HG03342 (cell line): ENCODE data around the gene FXYD1.

Experiments used
- ATAC-seq: cut with Tn5 transposase; IDR thresholded peaks from one replicate; pipeline ENCODE4 v1.9.1; 2021; ENCODE audit warnings: mild to moderate bottlenecking, moderate library complexity; ENCODE audit not compliant: unreplicated experiment

Gene FXYD1

DNA sequence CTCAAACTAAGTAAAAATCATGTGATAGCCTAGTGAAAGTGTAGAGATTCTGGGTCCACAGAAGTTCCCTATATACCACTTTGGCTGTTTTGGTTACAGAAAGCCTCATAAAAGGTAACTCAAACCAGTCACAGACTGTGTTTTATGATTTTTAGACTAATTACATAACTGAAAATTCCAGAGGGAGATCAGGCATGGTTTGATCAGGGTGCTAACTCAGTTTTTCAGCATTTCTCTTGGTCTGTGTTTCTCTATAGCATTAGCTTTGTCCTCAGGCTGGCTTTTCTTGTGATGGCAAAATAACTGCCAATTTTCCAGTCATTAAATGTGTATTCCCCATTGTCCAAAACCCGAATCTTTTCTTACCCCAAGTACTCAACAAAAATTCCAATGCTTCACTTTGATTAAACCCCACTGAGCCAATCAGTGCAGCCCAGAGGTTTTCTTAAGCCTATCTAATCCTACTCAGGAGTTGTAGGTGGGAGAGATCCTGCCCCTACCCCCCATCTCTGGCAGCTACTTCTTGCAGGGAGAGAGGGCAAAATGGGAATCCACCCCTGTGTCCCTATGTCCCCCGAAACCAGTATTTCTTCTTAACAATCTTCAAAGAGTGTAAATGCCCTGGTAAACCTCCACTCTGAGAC lies 31.6 kb upstream of the FXYD1 start:
- no peak for ATAC-seq

DNA sequence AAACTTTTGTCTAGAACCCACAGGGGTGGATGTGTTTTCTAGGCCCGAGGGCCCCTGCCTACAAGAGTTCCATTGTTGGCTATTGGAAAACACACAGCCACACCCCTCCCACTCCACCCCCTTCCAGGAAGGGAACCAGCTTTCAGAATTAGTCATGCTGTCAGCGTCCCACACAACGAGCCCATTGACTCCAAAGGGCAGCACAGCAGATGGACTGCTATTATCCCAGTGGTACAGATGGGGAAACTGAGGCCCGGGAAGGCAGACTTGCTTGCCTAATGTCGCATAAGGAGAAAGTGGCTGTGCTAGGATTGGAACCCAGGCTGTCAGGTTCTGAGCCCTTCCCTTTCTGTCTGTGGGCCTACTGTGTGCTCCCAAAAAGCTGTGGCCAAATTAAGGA lies 31.1 kb upstream of the FXYD1 start:
- ATAC-seq = no peak

DNA sequence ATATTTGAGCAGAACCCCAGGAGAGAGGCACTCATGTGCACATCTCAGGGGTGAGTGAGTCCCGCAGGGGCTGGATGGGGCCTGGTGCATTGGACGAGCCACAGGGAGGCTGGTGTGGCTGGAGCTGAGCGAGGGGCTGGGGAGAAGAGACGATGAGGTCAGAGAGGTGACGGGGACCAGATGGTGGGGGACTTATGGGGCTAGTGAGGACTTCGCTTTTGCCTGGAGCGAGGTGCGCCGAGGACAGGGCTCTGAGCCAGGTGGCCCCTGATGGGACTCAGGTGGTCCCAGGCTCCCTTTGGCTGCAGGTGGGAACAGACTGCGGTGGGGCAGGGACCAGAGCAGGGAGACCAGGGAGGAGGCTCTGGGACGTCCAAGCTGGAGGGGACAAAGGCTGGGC lies 29.9 kb upstream of the FXYD1 start:
- ATAC-seq = no peak

DNA sequence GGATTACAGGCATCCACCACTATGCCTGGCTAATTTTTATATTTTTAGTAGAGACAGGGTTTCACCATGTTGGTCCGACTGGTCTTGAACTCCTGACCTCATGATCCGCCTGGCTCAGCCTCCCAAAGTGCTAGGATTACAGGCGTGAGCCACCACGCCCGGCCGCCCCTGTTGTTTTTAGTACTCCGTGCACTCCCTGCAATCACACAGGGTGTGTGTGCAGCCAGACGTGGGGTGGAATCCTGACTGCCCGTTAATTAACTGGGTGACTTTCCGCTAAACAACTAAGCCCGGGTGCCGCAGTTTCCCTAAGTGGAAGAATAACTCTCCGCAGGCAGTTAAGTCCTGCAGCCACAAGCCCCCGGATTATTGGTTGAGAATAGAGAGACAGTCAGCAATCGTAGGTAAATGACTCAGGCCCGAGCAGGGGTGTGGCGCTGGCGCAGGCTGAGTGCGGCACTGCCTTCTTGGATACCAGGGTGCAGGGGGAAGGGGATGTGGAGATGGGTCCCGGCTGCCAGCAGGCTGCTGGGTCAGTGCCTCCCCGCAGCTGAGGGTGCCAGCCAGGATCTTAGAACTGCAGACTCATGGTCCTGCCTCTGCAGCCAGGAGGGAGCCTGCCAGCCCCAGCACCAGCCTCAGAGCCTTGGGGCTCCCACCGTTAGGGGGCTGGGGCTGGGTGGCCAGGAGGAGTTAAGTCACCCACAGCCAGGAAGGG lies 29.1 kb upstream of the FXYD1 start:
- no peak for ATAC-seq

DNA sequence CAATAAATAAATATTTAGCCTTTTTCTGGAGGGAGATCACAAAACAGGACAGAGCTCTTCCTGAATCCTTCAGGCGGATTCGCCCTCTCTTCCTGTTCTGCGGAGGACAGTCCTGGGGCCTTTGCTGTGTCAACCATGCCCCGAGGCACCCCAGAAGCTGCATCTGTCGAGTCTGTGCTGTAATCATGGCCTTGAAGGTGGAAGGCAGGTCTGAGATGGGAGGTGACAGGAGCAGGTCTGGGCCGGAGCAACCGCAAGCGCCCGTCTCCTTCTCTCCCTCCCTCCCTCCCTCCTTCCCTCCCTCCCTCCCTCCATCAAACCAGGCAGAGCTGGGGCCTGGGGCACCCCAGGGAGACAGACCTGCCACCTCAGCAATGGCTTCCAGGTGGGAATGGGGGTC lies 27.6 kb upstream of the FXYD1 start:
- ATAC-seq = no peak

DNA sequence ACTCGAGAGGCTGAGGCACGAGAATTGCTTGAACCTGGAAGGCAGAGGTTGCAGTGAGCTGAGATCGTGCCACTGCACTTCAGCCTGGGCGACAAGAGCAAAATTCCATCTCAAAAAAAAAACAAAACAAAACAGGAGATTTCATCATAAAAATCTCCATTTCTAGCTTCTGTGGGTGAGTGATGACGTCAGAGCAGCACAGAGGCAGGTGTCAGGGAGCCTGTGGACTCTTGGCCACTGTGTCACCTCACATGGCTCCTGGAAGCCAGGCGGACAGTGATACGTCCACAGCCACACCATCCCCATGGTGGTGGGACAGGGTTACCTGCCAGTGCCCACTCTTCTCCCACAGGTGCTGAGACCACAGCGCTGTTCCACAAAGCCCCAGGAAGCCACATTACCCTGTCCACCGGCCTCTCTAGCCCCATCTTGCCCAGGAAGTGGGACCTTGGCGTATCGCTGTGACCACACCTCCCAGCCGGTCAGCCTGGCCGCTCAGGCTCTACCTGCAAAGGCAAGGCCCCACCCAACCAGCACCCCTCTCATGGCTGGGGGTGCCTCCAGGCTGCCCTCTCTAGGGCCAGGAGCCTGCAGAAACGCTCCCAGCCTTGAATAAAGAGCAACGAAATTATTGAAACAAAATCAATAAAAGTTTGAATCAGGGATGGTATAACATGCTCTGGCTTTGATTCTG lies 25.5 kb upstream of the FXYD1 start:
- no peak for ATAC-seq

DNA sequence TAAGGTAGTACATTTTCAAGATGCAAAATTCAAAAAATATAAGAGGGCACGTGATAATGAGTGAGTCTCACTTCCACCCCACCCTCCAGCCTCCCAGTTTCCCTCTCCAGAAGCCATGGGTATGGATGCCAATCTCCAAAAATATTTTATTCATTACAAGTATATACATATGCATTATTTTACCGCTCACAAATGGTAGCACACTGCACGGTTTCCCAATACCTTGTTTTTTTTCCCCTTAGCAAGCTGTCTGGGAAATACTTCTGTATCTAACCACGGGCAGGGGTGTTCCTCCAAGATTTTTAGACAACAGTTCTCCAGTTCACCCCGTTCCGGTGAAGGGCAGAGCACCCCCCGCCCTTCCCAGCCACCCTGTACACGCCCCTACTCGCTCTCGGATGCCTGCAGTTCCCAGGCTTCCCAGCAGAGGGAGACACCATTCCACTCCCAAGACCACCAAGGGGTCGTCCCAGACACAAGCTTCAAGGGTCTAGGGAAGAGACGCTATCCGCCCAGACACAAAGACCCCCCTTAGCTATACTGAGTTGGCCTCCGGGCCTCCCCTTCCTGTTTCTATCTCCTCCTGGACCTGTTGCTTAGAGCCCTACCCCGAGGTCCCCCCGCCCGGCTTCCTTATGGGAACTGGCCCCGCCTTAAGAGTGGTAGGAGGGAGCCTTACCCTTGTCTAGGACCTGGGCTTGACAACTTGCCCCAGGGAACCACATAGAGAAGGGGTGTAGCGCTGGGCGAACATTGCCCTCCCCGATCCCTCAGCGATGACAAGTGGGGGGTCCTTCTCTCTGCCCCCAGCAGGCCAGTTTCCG lies 24.1 kb upstream of the FXYD1 start:
- no peak for ATAC-seq

DNA sequence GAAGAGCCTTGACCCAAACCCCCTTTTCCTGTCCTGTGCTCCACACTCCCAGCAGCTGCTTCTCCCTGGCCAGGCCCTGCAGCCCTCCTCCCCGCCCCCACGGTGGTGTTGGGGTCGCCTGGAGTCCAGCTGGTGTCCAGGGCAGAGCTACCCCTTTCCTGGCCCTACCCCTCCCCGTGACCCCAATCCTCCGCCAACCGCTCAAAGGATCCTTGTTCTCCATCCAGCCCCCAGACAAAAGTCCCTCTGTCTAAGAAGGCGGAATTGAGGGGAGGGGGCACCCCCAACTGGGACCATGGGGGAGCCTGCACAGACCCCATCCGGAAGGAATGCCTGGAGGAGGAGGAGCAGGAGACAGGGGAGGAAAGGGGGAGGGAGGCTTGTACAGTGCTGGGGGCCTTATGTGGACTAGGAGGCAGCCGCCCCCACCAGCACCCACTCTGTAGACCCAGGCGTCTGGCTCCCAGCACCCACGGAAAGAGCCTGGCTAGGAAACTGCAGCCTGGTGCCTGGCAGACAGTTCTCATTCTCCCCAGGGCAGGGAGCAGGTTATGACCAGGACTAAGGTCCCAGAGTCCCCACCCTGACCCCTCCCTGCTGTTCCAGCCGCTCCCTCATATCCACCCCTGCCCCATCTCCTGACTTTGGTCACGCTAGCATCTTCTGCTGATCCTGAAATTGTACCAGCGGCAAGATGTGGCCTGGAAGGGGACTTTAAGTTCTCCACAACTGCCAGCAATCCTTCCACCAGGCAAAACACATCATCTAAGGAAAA lies 23.3 kb upstream of the FXYD1 start, which contains the start of gene FXYD3:
FXYD3 (plus strand) TSS at position 647 of the 775 bp plus-strand sequence. CDS start 3,554 bp downstream, outside the sequence.
- no peak for ATAC-seq

DNA sequence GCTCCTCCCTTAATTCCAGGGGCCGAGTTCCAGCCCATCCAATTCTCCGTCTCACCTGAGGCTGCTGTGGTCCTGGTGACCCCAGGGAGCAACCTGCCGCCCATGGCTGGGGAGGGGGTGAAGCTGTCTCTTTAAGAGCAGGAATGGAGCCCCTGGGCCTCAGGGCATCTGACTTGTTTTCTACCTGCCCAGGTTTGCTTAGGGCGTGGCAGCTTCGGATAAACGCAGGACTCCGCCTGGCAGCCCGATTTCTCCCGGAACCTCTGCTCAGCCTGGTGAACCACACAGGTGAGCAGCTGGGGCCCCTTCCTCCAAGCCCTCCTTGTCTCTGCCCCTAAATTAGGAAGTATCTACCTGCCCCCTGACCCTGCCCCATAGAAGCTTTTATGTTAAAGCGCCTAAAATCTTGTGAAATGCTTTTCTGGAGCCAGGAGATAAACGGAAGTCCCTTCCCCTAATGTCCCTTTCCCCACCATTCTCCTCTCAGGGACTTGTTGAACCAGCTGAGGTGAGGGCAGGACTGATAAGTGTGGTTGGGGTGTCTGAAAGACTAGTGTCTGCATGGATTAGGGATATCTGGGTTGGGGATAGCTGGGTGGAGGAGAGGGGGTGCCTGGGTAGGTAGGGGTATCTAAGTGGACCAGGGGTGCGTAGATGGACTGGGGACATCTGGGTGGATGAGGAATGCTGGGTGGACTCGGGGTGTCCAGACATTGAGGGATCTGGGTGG lies 22.4 kb upstream of the FXYD1 start:
- no peak for ATAC-seq

DNA sequence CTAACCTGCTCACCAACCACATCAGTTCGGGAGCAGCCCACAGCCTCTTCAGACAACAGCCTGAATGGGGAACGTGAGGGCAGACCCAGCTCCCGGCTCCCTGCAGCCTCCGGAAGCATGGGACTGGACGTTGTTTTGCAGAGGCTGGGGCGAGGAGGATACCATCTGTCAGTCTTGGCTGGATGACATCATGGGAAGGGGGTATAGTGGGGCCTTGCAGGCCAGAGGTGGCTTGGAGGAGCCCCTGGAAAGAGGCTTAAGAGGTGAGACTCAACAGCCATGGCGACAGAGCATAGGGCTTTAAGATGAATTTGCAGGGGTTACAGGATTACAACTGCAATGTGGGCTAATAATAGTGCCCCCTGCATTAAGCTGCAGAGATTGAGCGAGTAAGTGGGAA lies 21.5 kb upstream of the FXYD1 start:
- ATAC-seq = no peak

DNA sequence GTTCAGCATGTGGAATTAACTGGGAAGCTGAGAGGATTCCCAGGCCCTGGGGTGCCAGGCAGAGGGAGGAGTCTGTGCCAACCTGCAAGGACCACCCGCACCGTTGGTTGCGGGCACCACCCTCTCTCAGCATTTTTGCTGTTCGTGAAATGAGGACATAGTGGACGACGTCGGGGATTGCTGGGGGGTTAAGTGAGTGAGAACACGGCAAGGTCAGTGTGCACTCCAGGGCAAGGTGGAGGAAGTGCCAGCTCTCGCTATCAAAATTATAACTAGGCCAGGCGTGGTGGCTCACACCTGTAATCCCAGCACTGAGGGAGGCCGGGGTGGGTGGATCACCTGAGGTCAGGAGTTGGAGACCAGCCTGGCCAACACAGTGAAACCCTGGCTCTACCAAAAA lies 20.8 kb upstream of the FXYD1 start:
- ATAC-seq = no peak

DNA sequence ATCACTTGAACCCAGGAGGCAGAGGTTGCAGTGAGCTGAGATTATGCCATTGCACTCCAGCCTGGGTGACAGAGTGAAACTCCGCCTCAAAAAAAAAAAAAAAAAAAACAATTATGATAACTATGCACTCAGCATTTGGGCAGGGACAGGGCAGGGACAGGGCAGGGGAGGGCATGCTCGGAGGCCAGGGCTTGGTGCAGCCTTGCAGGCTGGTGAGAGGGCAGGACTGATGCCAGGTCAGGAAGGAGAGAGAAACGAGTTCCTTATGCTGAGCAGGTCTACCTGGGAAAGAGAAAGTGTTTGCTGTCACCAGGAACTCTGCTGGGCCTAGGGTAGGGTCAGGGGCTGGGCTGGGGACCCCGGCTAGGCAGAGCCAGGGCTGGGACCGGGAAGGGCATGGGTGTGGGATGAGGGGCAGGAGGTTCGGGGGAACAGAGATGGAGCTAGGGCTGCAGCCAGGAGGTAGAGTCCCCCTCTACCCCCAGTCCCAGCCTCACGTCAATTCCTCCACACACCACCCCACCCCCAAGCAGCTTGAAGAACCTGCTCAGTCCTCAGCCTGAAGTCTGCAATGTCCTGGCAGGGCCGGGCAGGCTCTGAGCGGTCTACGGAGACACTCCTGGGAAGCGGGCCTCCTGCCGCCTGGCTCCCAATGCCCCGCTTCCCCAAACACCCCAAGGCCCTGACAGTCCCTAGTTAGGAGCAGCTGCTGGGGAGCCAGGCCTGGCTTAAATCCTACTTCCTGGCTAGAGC lies 20.2 kb upstream of the FXYD1 start:
- no peak for ATAC-seq

DNA sequence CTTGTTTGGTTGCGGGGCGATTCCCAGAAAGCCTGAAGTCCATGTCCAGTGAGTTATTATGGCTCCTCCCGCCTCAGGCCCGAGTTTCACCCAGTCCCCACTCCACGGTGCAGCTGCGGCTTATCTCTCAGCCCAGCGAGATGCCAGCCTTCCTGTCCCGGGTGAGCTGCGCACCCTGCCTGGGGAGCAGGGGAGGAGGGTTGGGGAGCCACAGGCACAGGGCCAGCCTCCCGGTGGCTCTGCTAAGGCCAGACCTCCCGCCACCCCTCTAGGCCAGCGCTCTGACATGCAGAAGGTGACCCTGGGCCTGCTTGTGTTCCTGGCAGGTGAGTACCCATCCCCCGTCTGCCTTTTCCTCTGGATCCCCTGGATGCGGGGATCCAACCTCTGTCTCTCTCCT lies 19.5 kb upstream of the FXYD1 start:
- no peak for ATAC-seq

DNA sequence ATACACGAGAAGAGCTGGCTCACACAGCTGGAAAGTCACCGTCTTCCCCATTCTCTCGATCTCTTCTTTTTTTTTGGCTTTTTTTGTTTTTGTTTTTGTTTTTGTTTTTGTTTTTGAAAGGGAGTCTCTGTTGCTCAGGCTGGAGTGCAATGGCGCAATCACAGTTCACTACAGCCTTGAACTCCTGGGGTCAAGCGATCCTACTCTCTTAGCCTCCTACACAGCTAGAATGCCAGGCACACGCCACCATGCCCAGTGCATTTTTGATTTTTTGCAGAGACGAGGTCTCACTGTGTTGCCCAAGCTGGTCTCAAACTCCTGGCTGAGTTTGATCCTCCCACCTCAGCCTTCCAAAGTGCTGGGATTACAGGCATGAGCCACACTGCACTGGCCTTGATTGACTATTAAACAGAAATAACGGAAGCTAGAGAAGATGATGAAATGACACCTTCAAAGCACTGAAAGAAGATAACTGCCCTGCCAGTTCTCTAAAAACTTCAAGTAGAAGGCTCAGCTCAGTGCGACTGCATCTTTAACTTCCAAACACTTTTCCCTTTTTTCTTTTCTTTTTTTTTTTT lies 19.0 kb upstream of the FXYD1 start:
- ATAC-seq = no peak

DNA sequence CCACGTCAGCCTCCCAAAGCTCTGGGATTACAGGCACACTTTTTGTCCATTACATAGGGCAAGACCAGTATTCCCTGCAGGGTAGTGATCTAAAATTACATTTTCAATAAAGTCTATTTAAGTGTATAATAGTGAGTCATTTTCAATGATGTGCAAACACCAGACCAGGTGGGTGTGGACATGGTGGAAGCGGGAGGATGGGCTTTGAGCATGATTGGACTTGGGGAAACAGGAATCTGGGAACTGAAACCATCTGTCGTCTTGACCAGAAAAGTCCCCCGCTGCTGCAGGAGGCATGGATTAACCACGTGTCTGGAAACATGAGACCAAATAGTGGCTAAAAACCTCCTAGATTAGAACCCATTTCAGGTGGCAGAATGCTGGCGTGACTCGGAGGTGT lies 18.1 kb upstream of the FXYD1 start:
- ATAC-seq = no peak

DNA sequence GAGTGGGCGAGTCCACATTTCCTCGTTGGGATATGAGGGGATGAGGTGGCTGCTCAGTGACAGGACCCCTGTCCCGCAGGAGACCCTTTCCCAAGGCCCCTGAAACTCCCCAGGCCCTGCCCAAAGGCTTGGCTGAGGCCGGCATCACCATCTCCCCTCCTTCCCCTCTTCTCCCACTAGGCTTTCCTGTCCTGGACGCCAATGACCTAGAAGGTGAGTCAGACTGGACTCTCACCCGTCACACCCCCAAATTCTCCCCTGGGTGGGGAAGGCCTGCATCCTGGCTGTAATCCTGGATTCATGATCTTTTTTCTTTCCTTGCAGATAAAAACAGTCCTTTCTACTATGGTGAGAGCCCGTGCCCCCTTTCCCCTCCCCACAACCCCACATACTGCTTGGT lies 17.7 kb upstream of the FXYD1 start:
- no peak for ATAC-seq

DNA sequence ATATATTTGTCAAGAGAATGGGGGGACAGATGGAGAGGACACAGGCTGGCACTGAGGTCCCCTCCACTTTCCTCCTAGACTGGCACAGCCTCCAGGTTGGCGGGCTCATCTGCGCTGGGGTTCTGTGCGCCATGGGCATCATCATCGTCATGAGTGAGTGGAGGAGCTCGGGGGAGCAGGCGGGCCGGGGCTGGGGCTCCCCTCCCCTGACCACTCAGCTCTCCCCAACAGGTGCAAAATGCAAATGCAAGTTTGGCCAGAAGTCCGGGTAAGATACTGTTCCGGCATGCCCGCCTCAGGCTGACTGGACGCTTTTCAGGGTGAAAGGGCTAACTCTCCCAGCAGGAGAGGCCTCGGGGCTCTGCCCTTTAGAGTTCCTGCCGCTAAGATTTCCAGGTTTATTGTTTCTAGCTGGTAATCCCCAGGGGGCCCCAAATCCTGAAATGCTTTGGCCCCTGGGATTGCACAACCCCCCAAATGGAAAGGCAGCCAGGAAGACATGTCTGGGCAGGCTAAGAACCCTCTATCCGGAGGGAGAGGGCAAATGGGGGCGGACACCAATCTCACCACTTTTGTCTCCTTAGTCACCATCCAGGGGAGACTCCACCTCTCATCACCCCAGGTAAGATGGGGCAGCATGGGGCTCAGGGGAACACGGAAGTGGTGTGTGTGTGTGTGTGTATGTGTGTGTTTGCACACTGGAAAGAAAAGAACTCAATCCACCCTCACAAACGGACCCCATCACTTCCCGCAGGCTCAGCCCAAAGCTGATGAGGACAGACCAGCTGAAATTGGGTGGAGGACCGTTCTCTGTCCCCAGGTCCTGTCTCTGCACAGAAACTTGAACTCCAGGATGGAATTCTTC lies 15.7 kb upstream of the FXYD1 start:
- no peak for ATAC-seq

DNA sequence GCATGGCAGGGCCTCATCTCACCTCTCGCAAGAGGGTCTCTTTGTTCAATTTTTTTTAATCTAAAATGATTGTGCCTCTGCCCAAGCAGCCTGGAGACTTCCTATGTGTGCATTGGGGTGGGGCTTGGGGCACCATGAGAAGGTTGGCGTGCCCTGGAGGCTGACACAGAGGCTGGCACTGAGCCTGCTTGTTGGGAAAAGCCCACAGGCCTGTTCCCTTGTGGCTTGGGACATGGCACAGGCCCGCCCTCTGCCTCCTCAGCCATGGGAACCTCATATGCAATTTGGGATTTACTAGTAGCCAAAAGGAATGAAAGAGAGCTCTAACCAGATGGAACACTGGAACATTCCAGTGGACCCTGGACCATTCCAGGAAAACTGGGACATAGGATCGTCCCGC lies 15.1 kb upstream of the FXYD1 start:
- ATAC-seq = no peak
